Motor neuron (in vitro differentiated cells): ENCODE data around the gene SBNO1. TPM values are rescaled to one million over a fixed set of nuclear protein-coding genes. Genes with fewer than 3 reads are reported as not detected.
A peak's percentile ranks its signal among the peaks of the same experiment; 100 is the strongest.
"Not testable (repeated sequence)": the region's sequence is repeated elsewhere in the genome, so short reads cannot be mapped to it uniquely, and the experiment has no call there.

Experiments used
- ATAC-seq, 8 experiments: fragments of 200-7000 bp; cut with Tn5 transposase; replicated peaks in 6 of 8; 2 replicates each; pipeline ENCODE4 v1.8.0; 2021; ENCODE audit warnings: mild to moderate bottlenecking in 8 of 8, moderate library complexity in 8 of 8
- H3K27ac ChIP-seq, 2 donors: fragments of 250-450 bp; sonication (Bioruptor Pico); 2 replicates each; pipeline ENCODE4 v1.9.0; 2021; ENCODE audit warnings: antibody characterized with exemption in 2 of 2, mild to moderate bottlenecking in 2 of 2, moderate library complexity in 1 of 2
- H3K4me1 ChIP-seq, 2 donors: fragments of 250-450 bp; sonication (Bioruptor Pico); replicated peaks in 1 of 2; 2 replicates each; pipeline ENCODE4 v1.6.1; 2021; ENCODE audit warnings: antibody characterized with exemption in 2 of 2, mild to moderate bottlenecking in 2 of 2, moderate library complexity in 1 of 2
- H3K4me3 ChIP-seq, 5 donors: fragments of 250-450 bp; sonication (Bioruptor Pico); 2 replicates each; pipeline ENCODE4 v1.9.0; 2021; ENCODE audit warnings: antibody characterized with exemption in 5 of 5, mild to moderate bottlenecking in 5 of 5, moderate library complexity in 4 of 5
- WGBS, 10 experiments: fragments of 450-650 bp; shearing (Covaris generic); methylation state at CpG; one replicate each; pipeline ENCODE4 v1.0.0; 2022; 5-methylcytosine and 5-hydroxymethylcytosine counted together
- in situ Hi-C, 9 experiments: fragments of 400-800 bp; cut with MboI; loops; one replicate each; pipeline ENCODE4 v1.15.0; 2021; ENCODE audit warnings: low sequenced_read_pairs in 9 of 9, low pct_unique_long_range_greater_than_20kb in 2 of 9; ENCODE audit not compliant: unreplicated experiment in 9 of 9
- total RNA-seq, 8 experiments: library from RNA; unstranded; fragments of 300-600 nt; gene quantifications; 2 replicates each; pipeline versions ENCODE4 v1.2.3 to v1.2.4, GENCODE V29; 2022

Gene SBNO1
- total RNA-seq, 8 experiments from 2014 or later: 24.8 to 45.4 (median 31.3) TPM

GRCh38 chr12:123260081-123260480 is 104.6 kb downstream of the SBNO1 start:
- ATAC-seq: peak in 1 of 8 experiments; percentile 28
- peaks cover 0 to 4% of the 10 kb centered on the region in 2 donors for H3K4me1 ChIP-seq
- H3K27ac ChIP-seq: no peak overlapping the region
- no peak overlapping the region for H3K4me3 ChIP-seq
- in situ Hi-C loops: no loop called here
- WGBS, 10 experiments: 68 to 100% (median 94%) methylated on average over 2 to 9 of the region's 9 CpGs

- no peak for ATAC-seq
- Histone ChIP-seq H3K4me1 (peaks cover 0 to 4% of the 10 kb centered on the region in 2 donors), H3K27ac (no peak overlapping the region), H3K4me3 (no peak overlapping the region)
- 63 to 100% (median 75%) methylated on average over 1 to 4 of the region's 4 CpGs; no CpG with 5 or more reads in 3 of the 10 experiments for WGBS, 10 experiments
- in situ Hi-C loops: no loop called here
Measured at GRCh38 chr12:123258593-123258992, 106.1 kb downstream of the SBNO1 start.

DNA sequence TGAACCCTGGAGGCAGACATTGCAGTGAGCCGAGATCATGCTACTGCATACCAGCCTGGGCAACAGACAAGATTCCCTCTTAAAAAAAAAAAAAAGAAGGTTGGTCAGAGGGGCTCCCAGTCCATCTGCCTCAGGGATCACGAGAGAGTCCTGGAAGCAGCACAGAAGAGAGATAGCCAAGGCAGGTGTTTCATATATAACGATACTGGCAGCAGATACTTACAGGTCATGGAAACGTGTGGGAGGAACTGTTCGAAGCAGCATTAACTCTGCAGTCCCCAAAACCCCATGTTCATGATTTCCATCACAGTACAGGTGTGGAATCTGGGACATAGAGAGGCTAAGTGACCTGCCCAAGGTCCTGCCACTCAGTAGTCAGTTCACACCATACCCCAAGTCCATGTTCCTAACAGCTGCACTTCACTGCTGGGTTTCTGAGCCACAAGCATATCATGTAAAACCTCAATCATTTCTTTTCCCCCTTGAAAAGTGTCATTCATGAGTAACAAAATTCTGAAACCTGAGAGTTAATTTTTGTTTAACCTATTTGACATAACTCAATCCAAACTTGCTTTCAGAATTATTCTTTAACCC is 109.7 kb downstream of the SBNO1 start:
- 60 to 96% (median 88%) methylated on average over 1 to 4 of the region's 5 CpGs; no CpG with 5 or more reads in 5 of the 10 experiments for WGBS, 10 experiments
- in situ Hi-C loops: no loop called here
- Histone ChIP-seq H3K4me3 (no peak overlapping the region), H3K4me1 (peaks cover 17 to 19% of the 10 kb centered on the region in 2 donors), H3K27ac (no peak overlapping the region)
- ATAC-seq: no peak

DNA sequence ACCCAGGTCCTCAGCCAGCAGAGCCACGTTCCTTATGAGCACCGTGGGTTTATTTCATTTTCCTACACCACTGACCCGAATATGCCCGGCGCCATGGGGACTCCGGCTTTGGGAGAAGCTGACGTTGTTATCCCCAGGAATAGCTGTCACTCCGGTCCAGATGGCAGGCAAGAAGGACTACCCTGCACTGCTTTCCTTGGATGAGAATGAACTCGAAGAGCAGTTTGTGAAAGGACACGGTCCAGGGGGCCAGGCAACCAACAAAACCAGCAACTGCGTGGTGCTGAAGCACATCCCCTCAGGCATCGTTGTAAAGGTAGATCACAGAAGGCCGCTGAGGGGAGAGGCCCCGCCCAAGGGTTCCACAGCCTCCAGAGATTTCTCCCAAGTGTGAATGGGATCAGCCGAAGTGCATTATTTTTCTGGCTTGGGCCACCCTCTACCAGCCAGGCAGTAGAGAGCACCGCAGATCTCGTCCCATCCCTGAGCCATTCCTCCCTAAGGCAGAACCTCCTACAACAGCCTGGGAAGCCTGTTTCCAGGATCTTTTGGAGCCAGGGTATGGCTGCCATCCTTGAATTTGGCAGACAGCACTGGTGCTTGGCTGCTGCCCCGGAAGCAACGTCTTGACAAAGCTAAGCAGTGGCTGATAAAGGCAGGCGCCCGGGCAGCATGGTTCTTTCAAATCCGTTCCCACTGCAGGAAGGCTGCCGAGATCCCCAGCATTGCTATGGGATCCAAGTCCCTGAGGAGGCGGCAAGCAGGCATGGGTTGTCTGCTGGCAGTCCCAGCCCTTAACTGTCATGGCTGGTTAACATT is 110.8 kb downstream of the SBNO1 start:
- H3K4me1 ChIP-seq: peaks cover 17 to 19% of the 10 kb centered on the region in 2 donors
- in situ Hi-C loops: no loop called here
- 66 to 100% (median 84%) methylated on average over 3 to 11 of the region's 24 CpGs; no CpG with 5 or more reads in 1 of the 10 experiments for WGBS, 10 experiments
- peak in 1 of 8 experiments; percentile 8 for ATAC-seq
- H3K27ac ChIP-seq: no peak overlapping the region
- H3K4me3 ChIP-seq: no peak overlapping the region

GRCh38 chr12:123252365-123252764 is 112.3 kb downstream of the SBNO1 start:
- in situ Hi-C loops, H3K4me3 ChIP-seq, H3K27ac ChIP-seq: not testable (repeated sequence)
- peaks cover 17 to 19% of the 10 kb centered on the region in 2 donors for H3K4me1 ChIP-seq
- peak in 1 of 8 experiments; percentile 9 for ATAC-seq
- WGBS, 10 experiments: 38 to 88% (median 54%) methylated on average over 1 to 7 of the region's 9 CpGs; no CpG with 5 or more reads in 6 of the 10 experiments

- 86 to 100% (median 100%) methylated on average over 1 to 6 of the region's 8 CpGs; no CpG with 5 or more reads in 5 of the 10 experiments for WGBS, 10 experiments
- Histone ChIP-seq H3K4me3 (no peak overlapping the region), H3K27ac (peak overlapping the region; percentile 80 to 90), H3K4me1 (peaks cover 17 to 19% of the 10 kb centered on the region in 2 donors)
- no peak for ATAC-seq
- in situ Hi-C loops: no loop called here
Measured at GRCh38 chr12:123251403-123252076, 113.1 kb downstream of the SBNO1 start.

DNA sequence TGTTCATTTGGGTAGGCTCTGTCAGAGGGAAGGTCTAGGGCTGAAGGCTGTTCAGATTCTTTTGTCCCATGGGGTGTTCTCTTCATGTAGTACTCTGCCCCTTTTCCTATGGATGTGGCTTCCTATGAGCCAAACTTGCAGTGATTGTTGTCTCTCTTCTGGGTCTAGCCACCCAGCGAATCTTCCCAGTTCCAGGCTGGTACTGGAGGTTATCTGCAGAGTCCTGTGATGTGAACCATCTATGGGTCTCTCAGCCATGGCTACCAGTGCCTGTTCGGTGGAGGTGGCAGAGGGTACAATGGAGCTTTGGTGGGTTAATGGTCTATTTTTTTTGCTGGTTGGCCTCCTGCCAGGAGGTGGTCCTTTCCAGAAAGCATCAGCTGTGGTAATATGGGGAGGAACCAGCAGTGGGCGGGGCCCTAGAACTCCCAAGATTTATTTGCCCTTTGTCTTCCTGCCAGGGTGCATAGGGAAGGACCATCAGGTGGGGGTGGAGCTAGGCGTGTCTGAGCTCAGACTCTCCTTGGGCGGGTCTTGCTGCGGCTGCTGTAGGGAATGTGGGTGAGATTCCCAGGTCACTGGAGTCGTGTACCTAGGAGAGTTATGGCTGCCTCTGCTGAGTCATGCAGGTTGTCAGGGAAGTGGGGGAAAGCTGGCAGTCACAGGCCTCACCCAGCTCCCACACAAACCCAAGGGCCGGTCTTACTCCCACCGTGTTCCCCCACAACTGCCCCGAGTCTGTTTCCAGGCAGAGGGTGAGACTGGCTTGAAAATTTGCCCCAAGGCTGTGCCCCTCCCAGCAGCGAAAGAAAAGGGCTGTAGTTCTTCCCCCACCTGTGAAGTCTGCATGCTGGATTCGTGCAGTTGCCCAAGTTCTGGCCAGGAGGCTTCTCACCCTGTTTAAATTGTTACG is 113.9 kb downstream of the SBNO1 start:
- H3K4me3 ChIP-seq: no peak overlapping the region
- in situ Hi-C loops: no loop called here
- peaks cover 17 to 19% of the 10 kb centered on the region in 2 donors for H3K4me1 ChIP-seq
- 17 to 100% (median 83%) methylated on average over 1 to 8 of the region's 13 CpGs; no CpG with 5 or more reads in 1 of the 10 experiments for WGBS, 10 experiments
- peak; percentile 56 to 94 (median 90) for ATAC-seq
- H3K27ac ChIP-seq: peak overlapping the region; percentile 80 to 90

GRCh38 chr12:123248996-123249741 is 115.5 kb downstream of the SBNO1 start:
- in situ Hi-C loops: loop anchor here in 1 of 9 experiments (25.0 kb wide), 1 partner anchor 387 kb away; no protein-coding TSS in a partner anchor

DNA sequence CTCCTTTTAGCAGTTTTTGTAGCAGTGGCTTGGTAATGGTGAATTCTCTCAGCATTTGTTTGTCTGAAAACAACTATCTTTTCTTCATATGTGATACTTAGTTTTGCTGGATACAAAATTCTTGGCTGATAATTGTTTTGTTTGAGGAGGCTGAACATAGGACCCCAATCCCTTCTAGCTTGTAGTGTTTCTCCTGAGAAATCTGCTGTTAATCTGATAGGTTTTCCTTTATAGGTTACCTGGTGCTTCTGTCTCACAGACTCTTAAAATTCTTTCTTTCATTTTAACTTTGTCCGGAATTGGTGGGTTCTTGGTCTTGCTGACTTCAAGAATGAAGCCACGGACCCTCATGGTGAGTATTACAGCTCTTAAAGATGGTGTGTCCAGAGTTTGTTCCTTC is 116.5 kb downstream of the SBNO1 start:
- peaks cover 17 to 19% of the 10 kb centered on the region in 2 donors for H3K4me1 ChIP-seq
- not testable (repeated sequence) for ATAC-seq, H3K4me3 ChIP-seq, H3K27ac ChIP-seq
- 88 to 100% (median 100%) methylated on average over 1 to 2 of the region's 2 CpGs; no CpG with 5 or more reads in 4 of the 10 experiments for WGBS, 10 experiments
- in situ Hi-C loops: loop anchor here in 1 of 9 experiments (25.0 kb wide), 1 partner anchor 386 kb away; no protein-coding TSS in a partner anchor

More at GRCh38 chr12:123248996-123249741, 115.5 kb downstream of the SBNO1 start:
- WGBS, 10 experiments: 93 to 100% (median 93%) methylated on average over 3 to 8 of the region's 26 CpGs; no CpG with 5 or more reads in 7 of the 10 experiments
- not testable (repeated sequence) for H3K27ac ChIP-seq, H3K4me3 ChIP-seq
- H3K4me1 ChIP-seq: peaks cover 17 to 19% of the 10 kb centered on the region in 2 donors
- peak in 2 of 8 experiments; percentile 6 to 41 for ATAC-seq

- in situ Hi-C loops: loop anchor here in 1 of 9 experiments (25.0 kb wide), 1 partner anchor 383 kb away; no protein-coding TSS in a partner anchor
Measured at GRCh38 chr12:123245678-123246077, 119.0 kb downstream of the SBNO1 start.

DNA sequence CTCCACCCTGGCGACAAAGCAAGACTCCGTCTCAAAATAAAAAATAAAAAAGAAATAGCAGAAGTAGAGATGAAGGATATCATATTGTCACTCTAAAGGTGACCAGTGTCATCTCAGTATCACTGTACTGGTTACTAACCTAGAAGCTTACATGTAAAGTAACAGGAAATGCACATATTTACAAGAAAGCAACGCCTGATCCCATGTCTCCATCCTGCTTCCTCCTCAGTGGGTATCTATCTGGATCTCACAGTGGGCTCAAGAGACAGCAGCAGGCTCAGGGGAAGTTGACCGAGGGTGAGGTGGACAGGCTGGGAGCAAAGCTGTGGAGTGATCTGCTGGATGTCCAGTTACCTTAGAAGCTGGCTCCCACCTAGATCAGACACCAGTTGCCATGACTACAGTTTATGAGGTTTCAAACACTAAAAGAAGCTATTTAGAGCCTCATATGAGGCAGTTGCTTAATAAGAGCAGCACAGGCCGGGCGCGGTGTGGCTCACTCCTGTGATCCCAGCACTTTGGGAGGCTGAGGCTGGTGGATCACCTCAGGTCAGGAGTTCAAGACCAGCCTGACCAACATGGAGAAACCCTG is 120.9 kb downstream of the SBNO1 start:
- peak in 5 of 8 experiments; percentile 12 to 88 (median 60) for ATAC-seq
- 10 to 100% (median 87%) methylated on average over 2 to 7 of the region's 7 CpGs; no CpG with 5 or more reads in 2 of the 10 experiments for WGBS, 10 experiments
- Histone ChIP-seq H3K27ac (no peak overlapping the region), H3K4me3 (no peak overlapping the region), H3K4me1 (peaks cover 3 to 5% of the 10 kb centered on the region in 2 donors)
- in situ Hi-C loops: loop anchor here in 1 of 9 experiments (25.0 kb wide), 1 partner anchor 381 kb away; no protein-coding TSS in a partner anchor

More at GRCh38 chr12:123245678-123246077, 119.0 kb downstream of the SBNO1 start:
- 80 to 100% (median 91%) methylated on average over 1 to 3 of the region's 3 CpGs; no CpG with 5 or more reads in 1 of the 10 experiments for WGBS, 10 experiments
- no peak overlapping the region for H3K27ac ChIP-seq
- H3K4me1 ChIP-seq: peaks cover 8 to 10% of the 10 kb centered on the region in 2 donors
- ATAC-seq: no peak
- H3K4me3 ChIP-seq: no peak overlapping the region
